Keratinocyte (primary cell): ENCODE data around the gene GNB5. TPM values are rescaled to one million over a fixed set of nuclear protein-coding genes. Genes with fewer than 3 reads are reported as not detected.

Source experiments
- DNase-seq: peaks from one replicate; pipeline ENCODE4 v3.0.0-alpha.2; 2011; ENCODE audit warnings: low read depth, missing footprints, low spot score
- FAIRE-seq: peaks from 2 replicates; lab custom pipeline; 2011; peaks lifted over from hg19 to GRCh38; lab: Jason Lieb, UNC
- H2AFZ ChIP-seq: 2 replicates; pipeline ENCODE4 v1.6.0; 2012; ENCODE audit warnings: low read length, control low read depth, inconsistent platforms; ENCODE audit not compliant: control insufficient read depth
- H3K27ac ChIP-seq: 2 replicates; pipeline ENCODE4 v1.5.1; 2011; ENCODE audit warnings: low read length; ENCODE audit not compliant: control insufficient read depth, insufficient read depth
- H3K27me3 ChIP-seq: 3 replicates; pipeline ENCODE4 v1.6.0; 2011; ENCODE audit warnings: low read length; ENCODE audit not compliant: control insufficient read depth, insufficient read depth; ENCODE audit errors: extremely low read depth
- H3K36me3 ChIP-seq, 2 experiments: 2 replicates in 1 of 2; 3 replicates in 1 of 2; pipeline ENCODE4 v1.5.1; 2011; ENCODE audit warnings: low read length in 2 of 2, mild to moderate bottlenecking in 1 of 2; ENCODE audit not compliant: control insufficient read depth in 2 of 2, insufficient read depth in 2 of 2; ENCODE audit errors: extremely low read depth in 1 of 2
- H3K4me1 ChIP-seq: 3 replicates; pipeline ENCODE4 v1.5.1; 2011; ENCODE audit warnings: low read length; ENCODE audit not compliant: control insufficient read depth, insufficient read depth; ENCODE audit errors: extremely low read depth
- H3K4me2 ChIP-seq: 3 replicates; pipeline ENCODE4 v1.6.0; 2011; ENCODE audit warnings: low read depth, low read length; ENCODE audit not compliant: control insufficient read depth, insufficient read depth; ENCODE audit errors: extremely low read depth
- H3K4me3 ChIP-seq, 3 experiments: fragments of 200-600 bp in 1 of 3; sonication (generic) in 1 of 3; 2 replicates in 2 of 3; 3 replicates in 1 of 3; pipeline ENCODE4 v1.5.1; 2011 to 2016; ENCODE audit warnings: low read length in 3 of 3, mild to moderate bottlenecking in 3 of 3, control low read depth in 2 of 3, inconsistent platforms in 1 of 3, low read depth in 1 of 3, mixed read lengths in 1 of 3, mixed run types in 1 of 3, moderate library complexity in 1 of 3; ENCODE audit not compliant: control insufficient read depth in 2 of 3, insufficient read depth in 2 of 3; ENCODE audit errors: extremely low read depth in 1 of 3
- H3K79me2 ChIP-seq: 2 replicates; pipeline ENCODE4 v1.6.0; 2012; ENCODE audit warnings: low read length; ENCODE audit not compliant: control insufficient read depth, insufficient read depth
- H3K9ac ChIP-seq: 3 replicates; pipeline ENCODE4 v1.6.0; 2011; ENCODE audit warnings: low read length; ENCODE audit not compliant: control insufficient read depth, insufficient read depth; ENCODE audit errors: extremely low read depth
- H3K9me1 ChIP-seq: 3 replicates; pipeline ENCODE4 v1.6.0; 2011; ENCODE audit warnings: low read length; ENCODE audit not compliant: control insufficient read depth, insufficient read depth; ENCODE audit errors: extremely low read depth
- H3K9me3 ChIP-seq: 2 replicates; pipeline ENCODE4 v1.5.1; 2012; ENCODE audit warnings: low read depth, low read length; ENCODE audit not compliant: control insufficient read depth
- H4K20me1 ChIP-seq: 3 replicates; pipeline ENCODE4 v1.6.0; 2011; ENCODE audit warnings: low read length; ENCODE audit not compliant: control insufficient read depth, insufficient read depth; ENCODE audit errors: extremely low read depth
- CTCF ChIP-seq, 3 experiments: IDR thresholded peaks in 1 of 3; conservative IDR thresholded peaks in 1 of 3; optimal IDR thresholded peaks in 1 of 3; 2 replicates in 2 of 3; 3 replicates in 1 of 3; pipeline versions ENCODE3 to v1.5.1; 2011; ENCODE audit warnings: low read length in 3 of 3, mild to moderate bottlenecking in 3 of 3, moderate library complexity in 2 of 3, control low read depth in 1 of 3, inconsistent platforms in 1 of 3; ENCODE audit not compliant: insufficient read depth in 2 of 3; ENCODE audit errors: extremely low read depth in 1 of 3
- EZH2 ChIP-seq: IDR thresholded peaks from one replicate; pipeline ENCODE4 v1.6.1; 2012; ENCODE audit warnings: inconsistent platforms, mild to moderate bottlenecking, low read length, moderate library complexity
- dilution Hi-C: fragments of 300-500 bp; cut with MboI; formaldehyde crosslinking; loops from one replicate; pipeline ENCODE4 v1.7.0; 2020; ENCODE audit warnings: low sequenced_read_pairs; ENCODE audit not compliant: extremely low pct_ligation_motif_present
- polyA plus RNA-seq, 5 experiments: library from polyadenylated mRNA; depleted of rRNA in 3 of 5; stranded (reverse) in 3 of 5; stranded (forward) in 1 of 5; unstranded in 1 of 5; fragments of >200 nt; gene quantifications; 1 replicate in 1 of 5; 2 replicates in 3 of 5; 3 replicates in 1 of 5; pipeline versions ENCODE4 v1.2.1 to v1.2.3, GENCODE V29; 2011 to 2012; ENCODE audit warnings: missing spikeins in 2 of 5, low read depth in 1 of 5, low replicate concordance in 1 of 5

GNB5 gene
- polyA plus RNA-seq, 1 donor (not counting 4 experiments of a cell fraction or from before 2014, with no cell fraction given) = 25.8 TPM

GRCh38 chr15:52118969-52119749 is 72.0 kb downstream of the GNB5 start:
- H3K9ac ChIP-seq = no peak overlapping the region
- no peak for FAIRE-seq
- no peak overlapping the region for H2AFZ ChIP-seq
- H3K9me1 ChIP-seq = no peaks in the 10 kb centered on the region
- H3K27ac ChIP-seq = no peak overlapping the region
- no peaks in the 10 kb centered on the region for H4K20me1 ChIP-seq
- no peaks in the 10 kb centered on the region for H3K9me3 ChIP-seq
- dilution Hi-C loops = no loop called here
- H3K36me3 ChIP-seq = peaks cover 0 to 2% of the 10 kb centered on the region in 2 experiments
- H3K4me2 ChIP-seq = no peak overlapping the region
- no peaks in the 10 kb centered on the region for H3K79me2 ChIP-seq
- no peak overlapping the region for H3K4me3 ChIP-seq
- no peak for DNase-seq
- no peaks in the 10 kb centered on the region for H3K27me3 ChIP-seq
- TF ChIP-seq CTCF (optimal IDR thresholded peaks at IDR 0.05 in 1 of 3, IDR thresholded peaks at IDR 0.05 in 1 of 3, conservative IDR thresholded peaks at IDR 0.05 in 1 of 3; ENCODE audit: extremely low read depth in 1 of 3, insufficient read depth in 2 of 3, low read length in 3 of 3) = no peak
- no peak for TF ChIP-seq EZH2
- H3K4me1 ChIP-seq = peaks cover 3% of the 10 kb centered on the region

- Histone ChIP-seq H3K9me1 (no peaks in the 10 kb centered on the region), H3K4me3 (no peak overlapping the region), H3K27me3 (no peaks in the 10 kb centered on the region), H3K36me3 (peaks cover 0 to 2% of the 10 kb centered on the region in 2 experiments), H4K20me1 (no peaks in the 10 kb centered on the region), H3K79me2 (no peaks in the 10 kb centered on the region), H3K9ac (no peak overlapping the region), H3K4me1 (no peaks in the 10 kb centered on the region), H3K9me3 (no peaks in the 10 kb centered on the region), H3K27ac (no peak overlapping the region), H2AFZ (no peak overlapping the region), H3K4me2 (no peak overlapping the region)
- DNase-seq = no peak
- TF ChIP-seq EZH2 (no peak), CTCF (optimal IDR thresholded peaks at IDR 0.05 in 1 of 3, IDR thresholded peaks at IDR 0.05 in 1 of 3, conservative IDR thresholded peaks at IDR 0.05 in 1 of 3; ENCODE audit: extremely low read depth in 1 of 3, insufficient read depth in 2 of 3, low read length in 3 of 3) (no peak)
- dilution Hi-C loops = no loop called here
- FAIRE-seq = no peak
These were observed 73.6 kb downstream of the GNB5 start for GRCh38 chr15:52117549-52117948.
